ENCODE measurements around the gene ANXA6. TPM values are rescaled to one million over a fixed set of nuclear protein-coding genes. Genes with fewer than 3 reads are reported as not detected.

ANXA6 gene
- total RNA-seq, 4 donors from 2014 or later, result 21.7 to 64.4 (median 49.5) TPM

DNA sequence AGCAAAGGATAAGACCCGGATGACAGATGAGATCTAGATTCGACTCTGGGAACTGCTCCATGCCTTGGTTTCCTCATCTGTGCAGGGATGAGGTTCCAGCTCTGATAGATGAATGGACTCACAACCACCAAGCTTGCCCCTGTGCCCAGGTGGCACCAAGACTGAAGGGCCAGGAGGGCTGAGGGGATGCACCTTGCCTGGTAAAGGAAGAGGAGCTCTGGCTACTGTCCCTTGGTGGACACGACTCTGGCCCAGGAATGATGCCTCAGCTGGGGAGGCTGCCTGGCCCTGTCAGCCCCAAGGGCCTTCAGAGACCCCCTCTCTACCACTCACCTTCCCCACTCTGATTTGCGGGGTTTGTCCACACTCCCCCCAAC, 24.9 kb upstream of the ANXA6 start:
- no peak for TF ChIP-seq EP300 (IDR thresholded peaks at IDR 0.05)
- TF ChIP-seq, protein P1, sequence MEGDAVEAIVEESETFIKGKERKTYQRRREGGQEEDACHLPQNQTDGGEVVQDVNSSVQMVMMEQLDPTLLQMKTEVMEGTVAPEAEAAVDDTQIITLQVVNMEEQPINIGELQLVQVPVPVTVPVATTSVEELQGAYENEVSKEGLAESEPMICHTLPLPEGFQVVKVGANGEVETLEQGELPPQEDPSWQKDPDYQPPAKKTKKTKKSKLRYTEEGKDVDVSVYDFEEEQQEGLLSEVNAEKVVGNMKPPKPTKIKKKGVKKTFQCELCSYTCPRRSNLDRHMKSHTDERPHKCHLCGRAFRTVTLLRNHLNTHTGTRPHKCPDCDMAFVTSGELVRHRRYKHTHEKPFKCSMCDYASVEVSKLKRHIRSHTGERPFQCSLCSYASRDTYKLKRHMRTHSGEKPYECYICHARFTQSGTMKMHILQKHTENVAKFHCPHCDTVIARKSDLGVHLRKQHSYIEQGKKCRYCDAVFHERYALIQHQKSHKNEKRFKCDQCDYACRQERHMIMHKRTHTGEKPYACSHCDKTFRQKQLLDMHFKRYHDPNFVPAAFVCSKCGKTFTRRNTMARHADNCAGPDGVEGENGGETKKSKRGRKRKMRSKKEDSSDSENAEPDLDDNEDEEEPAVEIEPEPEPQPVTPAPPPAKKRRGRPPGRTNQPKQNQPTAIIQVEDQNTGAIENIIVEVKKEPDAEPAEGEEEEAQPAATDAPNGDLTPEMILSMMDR (IDR thresholded peaks at IDR 0.05), result no peak
- no peak for TF ChIP-seq POLR2AphosphoS5 (IDR thresholded peaks at IDR 0.05)
- no peak for TF ChIP-seq POLR2A (IDR thresholded peaks at IDR 0.05)
- no peaks in the 10 kb centered on the region for H3K27me3 ChIP-seq
- H3K27ac ChIP-seq, result no peak overlapping the region
- 92% methylated on average over 2 of the region's 4 CpGs for WGBS
- no peaks in the 10 kb centered on the region for H3K9me3 ChIP-seq
- H3K36me3 ChIP-seq, result no peaks in the 10 kb centered on the region
- H3K4me3 ChIP-seq, result no peak overlapping the region
- DNase-seq (ENCODE audit: low spot score in 2 of 2), result no peak
- no peaks in the 10 kb centered on the region for H3K4me1 ChIP-seq

DNA sequence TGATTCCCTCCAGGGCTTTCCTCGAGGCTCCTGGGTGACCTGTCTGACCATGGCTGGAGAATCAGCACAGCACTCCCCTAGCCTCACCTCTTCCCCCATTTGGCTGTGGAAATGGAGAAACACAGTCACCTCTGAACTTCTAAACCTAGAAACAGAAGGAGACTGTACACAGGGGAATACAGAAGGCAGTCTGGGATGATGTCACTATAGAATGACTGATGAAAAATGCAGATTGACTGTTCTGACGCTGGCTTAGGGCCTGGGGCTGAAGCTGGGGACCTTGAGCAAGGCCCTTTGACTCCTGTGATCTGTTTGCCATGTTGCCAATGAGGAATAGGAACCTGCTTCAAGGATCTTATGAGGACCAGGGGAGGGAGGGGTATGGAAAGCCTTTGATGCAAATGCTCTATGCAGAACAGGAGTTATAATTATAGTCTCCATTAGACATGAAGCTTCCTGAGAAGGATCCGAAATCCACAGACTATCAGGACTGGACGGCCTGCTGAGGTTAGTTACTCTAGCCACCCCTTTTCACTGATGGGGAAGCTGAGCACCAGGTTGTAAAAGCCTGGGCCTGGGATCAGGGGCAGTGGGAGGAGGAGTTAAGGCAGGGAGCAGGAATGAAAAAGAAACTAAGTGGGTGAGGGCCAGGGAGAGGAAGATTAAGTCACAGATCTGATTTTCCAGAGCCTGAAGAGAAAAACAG, 24.4 kb upstream of the ANXA6 start:
- H3K27me3 ChIP-seq, result no peaks in the 10 kb centered on the region
- DNase-seq (ENCODE audit: low spot score in 2 of 2), result peak in 1 of 2 donors; percentile 28
- no peak overlapping the region for H3K27ac ChIP-seq
- no peaks in the 10 kb centered on the region for H3K36me3 ChIP-seq
- TF ChIP-seq EP300 (IDR thresholded peaks at IDR 0.05) (no peak), POLR2A (IDR thresholded peaks at IDR 0.05) (no peak), POLR2AphosphoS5 (IDR thresholded peaks at IDR 0.05) (no peak)
- TF ChIP-seq, protein P1 (IDR thresholded peaks at IDR 0.05), result no peak
- H3K4me1 ChIP-seq, result no peaks in the 10 kb centered on the region
- H3K4me3 ChIP-seq, result no peak overlapping the region
- H3K9me3 ChIP-seq, result no peaks in the 10 kb centered on the region
- WGBS, result 73% methylated on average over 4 of the region's 4 CpGs

DNA sequence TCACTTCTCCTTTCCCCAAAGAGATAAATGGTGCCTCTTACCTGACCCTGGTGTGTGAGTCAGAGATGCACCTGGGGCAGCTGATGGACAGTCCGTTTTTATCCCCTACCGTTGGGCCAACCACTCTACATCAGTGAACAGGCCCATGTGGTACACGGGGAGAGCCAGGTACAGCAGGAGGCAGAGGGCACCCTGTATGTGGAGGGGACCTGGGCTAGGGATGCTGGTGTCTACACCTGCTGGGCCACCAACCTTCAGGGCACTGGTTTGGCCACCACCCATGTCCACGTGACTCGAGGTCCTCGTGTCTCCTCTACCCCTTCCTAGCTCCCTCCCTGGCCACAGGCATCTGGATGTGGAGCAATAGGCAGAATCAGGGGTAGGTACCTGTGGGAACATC, 22.7 kb upstream of the ANXA6 start:
- Histone ChIP-seq H3K36me3 (no peaks in the 10 kb centered on the region), H3K4me3 (no peak overlapping the region), H3K27ac (no peak overlapping the region), H3K27me3 (no peaks in the 10 kb centered on the region), H3K9me3 (no peaks in the 10 kb centered on the region), H3K4me1 (no peaks in the 10 kb centered on the region)
- peak; percentile 49 to 52 for DNase-seq (ENCODE audit: low spot score in 2 of 2)
- TF ChIP-seq, protein P1 (IDR thresholded peaks at IDR 0.05), result no peak
- no peak for TF ChIP-seq POLR2A (IDR thresholded peaks at IDR 0.05)
- no peak for TF ChIP-seq EP300 (IDR thresholded peaks at IDR 0.05)
- no peak for TF ChIP-seq POLR2AphosphoS5 (IDR thresholded peaks at IDR 0.05)
- 98% methylated on average over 5 of the region's 6 CpGs for WGBS

DNA sequence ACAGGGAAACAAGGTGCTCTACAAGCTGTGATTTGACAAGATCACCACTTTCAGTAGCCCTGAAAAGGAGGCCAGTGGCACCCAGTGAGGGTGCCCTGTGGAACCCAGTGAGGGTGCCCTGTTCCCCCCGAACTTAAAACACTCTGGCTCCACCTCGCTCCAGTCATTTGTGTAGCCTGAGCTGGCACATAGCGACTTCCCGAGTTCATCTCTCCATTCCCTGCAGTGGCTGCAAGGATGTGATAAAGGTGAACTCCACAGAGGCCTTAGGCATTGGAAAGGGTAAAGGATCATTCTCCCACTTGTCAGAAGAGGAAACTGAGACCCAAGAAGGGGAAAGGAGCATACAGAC, 21.9 kb upstream of the ANXA6 start:
- DNase-seq (ENCODE audit: low spot score in 2 of 2), result peak in 1 of 2 donors; percentile 61
- no peaks in the 10 kb centered on the region for H3K36me3 ChIP-seq
- 90% methylated on average over 4 of the region's 4 CpGs for WGBS
- H3K4me1 ChIP-seq, result no peaks in the 10 kb centered on the region
- H3K4me3 ChIP-seq, result no peak overlapping the region
- H3K27ac ChIP-seq, result no peak overlapping the region
- H3K27me3 ChIP-seq, result no peaks in the 10 kb centered on the region
- TF ChIP-seq POLR2AphosphoS5 (IDR thresholded peaks at IDR 0.05) (no peak), EP300 (IDR thresholded peaks at IDR 0.05) (no peak), POLR2A (IDR thresholded peaks at IDR 0.05) (no peak)
- TF ChIP-seq, protein P1 (IDR thresholded peaks at IDR 0.05), result no peak
- H3K9me3 ChIP-seq, result no peaks in the 10 kb centered on the region

DNA sequence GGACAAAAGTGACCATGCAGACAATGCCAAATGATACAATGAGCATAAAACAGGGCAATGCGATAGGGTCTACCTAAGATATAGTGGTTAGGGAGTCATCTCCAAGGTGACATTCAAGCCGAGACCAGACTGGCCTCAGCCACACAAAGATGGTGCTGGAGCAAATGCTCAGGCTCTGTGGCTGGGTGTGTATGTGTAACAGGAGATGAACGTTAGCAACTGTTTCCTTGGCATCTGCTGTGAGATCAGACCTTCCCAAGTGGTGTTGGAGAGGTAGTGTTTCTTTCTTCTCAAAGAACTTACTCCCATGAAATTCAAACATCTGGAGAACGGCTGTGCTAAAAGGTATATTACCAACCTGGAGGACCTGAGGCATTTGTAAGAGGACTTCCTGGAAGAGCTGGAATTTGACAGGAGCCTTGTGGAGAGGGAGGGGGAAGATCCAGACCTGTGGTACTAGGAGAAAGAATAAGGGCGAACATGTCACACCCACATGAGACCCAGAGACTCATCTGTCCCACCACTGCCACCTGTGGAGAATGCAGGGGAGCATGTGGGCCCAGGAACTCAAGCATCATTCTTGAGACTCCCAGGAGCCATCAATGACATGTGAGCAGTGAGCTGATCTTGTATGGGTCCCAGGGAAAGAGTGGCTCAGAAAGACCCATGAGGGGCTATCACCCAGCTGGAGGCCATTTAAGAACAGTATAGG, 21.4 kb upstream of the ANXA6 start:
- Histone ChIP-seq H3K9me3 (no peaks in the 10 kb centered on the region), H3K4me3 (no peak overlapping the region), H3K4me1 (no peaks in the 10 kb centered on the region), H3K36me3 (no peaks in the 10 kb centered on the region), H3K27ac (no peak overlapping the region), H3K27me3 (no peaks in the 10 kb centered on the region)
- WGBS, result 92% methylated on average over 5 of the region's 5 CpGs
- peak; percentile 24 to 45 for DNase-seq (ENCODE audit: low spot score in 2 of 2)
- TF ChIP-seq POLR2AphosphoS5 (IDR thresholded peaks at IDR 0.05) (no peak), POLR2A (IDR thresholded peaks at IDR 0.05) (no peak), EP300 (IDR thresholded peaks at IDR 0.05) (no peak)
- TF ChIP-seq, protein P1 (IDR thresholded peaks at IDR 0.05), result no peak

Measured in suprapubic skin (tissue), 4 donors.